HCT116 (cell line): ENCODE measurements around the gene MAPK6. TPM values are rescaled to one million over a fixed set of nuclear protein-coding genes. Genes with fewer than 3 reads are reported as not detected.

ENCODE experiments used
- ATAC-seq: fragments of 200-7000 bp; cut with Tn5 transposase; 2 replicates; pipeline ENCODE4 v1.9.1; 2020; ENCODE audit warnings: mild to moderate bottlenecking, moderate library complexity
- BruUV-seq: library from RNA; stranded (reverse); fragments of 400-500 nt; replicated peaks from 2 replicates; lab custom pipeline; 2021; lab: Mats Ljungman, UMichigan
- CTCF ChIA-PET: fragments of 300-600 bp; sonication (Branson Sonifier 250); formaldehyde crosslinking; loops from one replicate; lab custom pipeline; 2021; ENCODE audit warnings: antibody characterized with exemption; lab: Charles Lee
- POLR2A ChIA-PET: fragments of 300-600, 350-600 bp; sonication (Branson Sonifier 250); formaldehyde crosslinking; loops from one replicate; lab custom pipeline; 2021; ENCODE audit warnings: antibody characterized with exemption; lab: Charles Lee
- RAD21 ChIA-PET, 2 experiments: fragments of 300-600 bp; sonication (Branson Sonifier 250); formaldehyde crosslinking; loops; one replicate each; lab custom pipeline; 2023; ENCODE audit warnings: low total read pairs in 2 of 2; ENCODE audit not compliant: uncharacterized antibody in 2 of 2, unreplicated experiment in 2 of 2, low non-redundant PET in 1 of 2; lab: Charles Lee
- DNase-seq: peaks from one replicate; pipeline ENCODE4 v3.0.0-alpha.2; 2010; ENCODE audit warnings: low read depth, low spot score
- H2AFZ ChIP-seq: fragments of 200-600 bp; shearing (Covaris generic), sonication (generic); 2 replicates; pipeline ENCODE4 v1.6.1; 2017; ENCODE audit warnings: low read depth, mixed run types, mixed read lengths, antibody characterized with exemption, low read length; ENCODE audit not compliant: poor library complexity, severe bottlenecking
- H3K27ac ChIP-seq: 2 replicates; pipeline ENCODE4 v1.5.1; 2012; ENCODE audit warnings: low read depth, low read length
- H3K27me3 ChIP-seq: fragments of 200-600 bp; sonication (generic); 2 replicates; pipeline ENCODE4 v1.6.1; 2016; ENCODE audit warnings: mixed run types, low read length, mixed read lengths; ENCODE audit not compliant: insufficient read depth
- H3K36me3 ChIP-seq, 2 experiments: fragments of 200-500 bp in 1 of 2; fragments of 200-600 bp in 1 of 2; sonication (Bioruptor generic) in 1 of 2; sonication (generic) in 1 of 2; 2 replicates each; pipeline versions ENCODE4 v1.5.1 to v1.6.1; 2014 to 2016; ENCODE audit warnings: low read length in 2 of 2, inconsistent platforms in 1 of 2, mixed read lengths in 1 of 2, mixed run types in 1 of 2; ENCODE audit not compliant: insufficient read depth in 2 of 2, control insufficient read depth in 1 of 2
- H3K4me1 ChIP-seq, 2 experiments: fragments of 200-600 bp in 1 of 2; sonication (generic) in 1 of 2; 2 replicates each; pipeline versions ENCODE4 v1.5.1 to v1.6.1; 2012 to 2017; ENCODE audit warnings: low read length in 2 of 2, inconsistent platforms in 1 of 2, mild to moderate bottlenecking in 1 of 2, mixed read lengths in 1 of 2, mixed run types in 1 of 2, moderate library complexity in 1 of 2; ENCODE audit not compliant: insufficient read depth in 2 of 2, control insufficient read depth in 1 of 2
- H3K4me2 ChIP-seq: fragments of 200-600 bp; sonication (generic); 2 replicates; pipeline ENCODE4 v1.6.1; 2017; ENCODE audit warnings: mixed run types, low read length, mixed read lengths
- H3K4me3 ChIP-seq, 2 experiments: fragments of 200-600 bp in 1 of 2; sonication (generic) in 1 of 2; replicated peaks in 1 of 2; 2 replicates each; pipeline ENCODE4 v1.5.1; 2011 to 2016; ENCODE audit warnings: low read length in 2 of 2, control low read depth in 1 of 2, low read depth in 1 of 2, mild to moderate bottlenecking in 1 of 2, mixed read lengths in 1 of 2, mixed run types in 1 of 2
- H3K79me2 ChIP-seq: fragments of 200-600 bp; sonication (generic); 2 replicates; pipeline ENCODE4 v1.6.1; 2017; ENCODE audit warnings: mild to moderate bottlenecking, mixed run types, low read length, moderate library complexity, mixed read lengths; ENCODE audit not compliant: insufficient read depth
- H3K9ac ChIP-seq: fragments of 200-600 bp; sonication (generic); 2 replicates; pipeline ENCODE4 v1.6.1; 2016; ENCODE audit warnings: low read length, mixed read lengths
- H3K9me2 ChIP-seq: fragments of 200-600 bp; sonication (generic), shearing (Covaris generic); 2 replicates; pipeline ENCODE4 v1.6.1; 2017; ENCODE audit warnings: mixed run types, mild to moderate bottlenecking, moderate library complexity; ENCODE audit not compliant: insufficient read depth
- H3K9me3 ChIP-seq, 2 experiments: fragments of 200-500 bp in 1 of 2; fragments of 200-600 bp in 1 of 2; sonication (Bioruptor generic) in 1 of 2; sonication (generic) in 1 of 2; 2 replicates each; pipeline ENCODE4 v1.6.1; 2014 to 2017; ENCODE audit warnings: low read length in 2 of 2, mixed read lengths in 2 of 2, inconsistent platforms in 1 of 2, low read depth in 1 of 2, mild to moderate bottlenecking in 1 of 2, mixed run types in 1 of 2, moderate library complexity in 1 of 2; ENCODE audit not compliant: control insufficient read depth in 1 of 2, insufficient read depth in 1 of 2
- H4K20me1 ChIP-seq: fragments of 200-600 bp; sonication (generic), shearing (Covaris generic); 2 replicates; pipeline ENCODE4 v1.6.1; 2017; ENCODE audit warnings: mixed run types, mild to moderate bottlenecking, moderate library complexity; ENCODE audit not compliant: insufficient read depth
- JUND ChIP-seq: IDR thresholded peaks from 2 replicates; pipeline ENCODE4 v1.6.1; 2012
- YY1 ChIP-seq: IDR thresholded peaks from 2 replicates; pipeline ENCODE4 v1.6.1; 2011; ENCODE audit warnings: low read length, low read depth, moderate library complexity, mild to moderate bottlenecking; ENCODE audit not compliant: insufficient replicate concordance; ENCODE audit errors: extremely low read depth
- intact Hi-C: fragments of 100-400 bp; cut with micrococcal nuclease; formaldehyde crosslinking; loops from 2 replicates; pipeline ENCODE4 v1.10.0; 2022
- total RNA-seq: library from RNA; stranded (reverse); gene quantifications from one replicate; pipeline ENCODE4 v1.2.1, GENCODE V29; 2021; ENCODE audit not compliant: unreplicated experiment

The MAPK6 gene
- total RNA-seq, 1 experiment from 2014 or later = 57.4 TPM

DNA sequence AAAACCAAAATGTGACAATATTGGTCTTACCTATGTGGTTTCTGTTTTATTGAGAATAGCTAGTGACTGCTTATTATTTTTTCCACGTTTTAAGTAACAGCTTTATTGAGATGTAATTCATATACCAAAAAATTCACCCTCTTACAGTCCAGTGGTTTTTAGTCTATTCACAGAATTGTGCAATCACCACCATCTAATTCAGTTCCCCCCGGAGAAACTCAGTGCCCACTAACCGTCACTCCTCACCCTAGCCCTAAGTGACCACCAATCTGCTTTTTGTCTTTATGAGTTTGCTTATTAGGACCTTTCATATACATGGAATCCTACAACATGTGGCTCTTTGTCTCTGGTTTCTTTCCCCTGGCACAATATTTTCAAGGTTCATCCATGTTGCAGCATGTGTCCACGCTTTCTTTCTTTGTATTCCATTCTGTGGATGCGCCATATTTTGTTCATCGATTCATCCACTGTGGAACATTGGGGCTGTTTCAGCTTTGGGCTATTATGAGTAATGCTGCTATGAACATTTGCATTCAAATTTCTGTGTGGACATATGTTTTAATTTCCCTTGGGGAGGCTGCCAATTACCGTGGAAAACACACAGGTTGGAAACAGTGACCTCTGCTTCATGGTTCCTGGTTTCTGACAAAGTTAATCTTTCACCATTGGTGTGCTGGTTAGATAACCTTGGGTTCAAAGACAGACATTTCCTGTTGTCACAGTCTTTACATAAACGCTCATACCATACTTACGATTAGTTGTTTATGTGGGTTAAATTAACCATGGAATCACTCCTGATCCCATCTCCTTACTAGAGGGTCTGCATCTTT, 96.8 kb downstream of the MAPK6 start:
- BruUV-seq = no TSS peak
- intact Hi-C loops = no loop called here
- no peaks in the 10 kb centered on the region for H4K20me1 ChIP-seq
- POLR2A ChIA-PET = no interaction called here
- TF ChIP-seq JUND = no peak
- TF ChIP-seq YY1 = no peak
- TF ChIP-seq, all 23 proteins: peak for 0
- Histone ChIP-seq H3K4me3 (no peak overlapping the region), H2AFZ (no peak overlapping the region), H3K79me2 (no peaks in the 10 kb centered on the region), H3K9me2 (no peaks in the 10 kb centered on the region), H3K9ac (no peak overlapping the region), H3K27ac (no peak overlapping the region), H3K27me3 (no peaks in the 10 kb centered on the region), H3K36me3 (no peaks in the 10 kb centered on the region), H3K4me1 (no peaks in the 10 kb centered on the region), H3K4me2 (no peak overlapping the region), H3K9me3 (no peaks in the 10 kb centered on the region)
- RAD21 ChIA-PET = no interaction called here
- no peak for DNase-seq
- ATAC-seq = no peak
- CTCF ChIA-PET = interaction anchor here (1.3 kb wide), 1 partner anchor 37 kb away, joined by 3 read pairs; no protein-coding TSS in a partner anchor

Other genes with a start within 250 kb of the MAPK6 start
- gene TMOD3, start 189.6 kb upstream of the MAPK6 start, total RNA-seq = 78.8 TPM
- 27.8 TPM for gene LEO1, start 47.4 kb upstream of the MAPK6 start, total RNA-seq
- gene BCL2L10, start 93.6 kb downstream of the MAPK6 start, total RNA-seq = not detected
- gene GNB5, start 172.2 kb downstream of the MAPK6 start, total RNA-seq = 27.6 TPM